SK-N-SH treated with all-trans-retinoic acid at 6 μM for 48 hours (cell line): ENCODE measurements around the gene ARL15.

ENCODE experiments used
- ARNTL ChIP-seq: fragments of 450-650 bp; formaldehyde crosslinking; IDR thresholded peaks from 2 replicates; pipeline ENCODE4 v1.5.0; 2020; ENCODE audit warnings: low read depth, mild to moderate bottlenecking, moderate library complexity, borderline replicate concordance
- CREB5 ChIP-seq: fragments of 250-450 bp; sonication (Bioruptor Pico); IDR thresholded peaks from 2 replicates; pipeline ENCODE4 v1.5.1; 2020; ENCODE audit warnings: low read depth, mild to moderate bottlenecking, moderate library complexity
- CSRNP3 ChIP-seq: fragments of 250-450 bp; sonication (Bioruptor Pico); IDR thresholded peaks from 2 replicates; pipeline ENCODE4 v1.5.1; 2021; ENCODE audit warnings: mild to moderate bottlenecking, moderate library complexity
- GLIS3 ChIP-seq: fragments of 250-450 bp; sonication (Bioruptor Pico); IDR thresholded peaks from 2 replicates; pipeline ENCODE4 v1.5.0; 2020; ENCODE audit warnings: mild to moderate bottlenecking, moderate library complexity
- POU6F1 ChIP-seq: fragments of 250-450 bp; sonication (Bioruptor Pico); IDR thresholded peaks from 2 replicates; pipeline ENCODE4 v1.8.0; 2021; ENCODE audit warnings: low read depth, mild to moderate bottlenecking, moderate library complexity, borderline replicate concordance
- RARB ChIP-seq: fragments of 250-450 bp; sonication (Bioruptor Pico); IDR thresholded peaks from 2 replicates; pipeline ENCODE4 v1.8.0; 2021; ENCODE audit warnings: mild to moderate bottlenecking, moderate library complexity
- TCF4 ChIP-seq: fragments of 250-450 bp; sonication (Bioruptor Pico); IDR thresholded peaks from 2 replicates; pipeline ENCODE4 v1.8.0; 2021; ENCODE audit warnings: mild to moderate bottlenecking, moderate library complexity, borderline replicate concordance
- ZC3H10 ChIP-seq: fragments of 250-450 bp; sonication (Bioruptor Pico); IDR thresholded peaks from 2 replicates; pipeline ENCODE4 v1.5.1; 2021; ENCODE audit warnings: mild to moderate bottlenecking, moderate library complexity
- ZFP3 ChIP-seq: fragments of 250-450 bp; sonication (Bioruptor Pico); IDR thresholded peaks from 2 replicates; pipeline ENCODE4 v1.5.0; 2020; ENCODE audit warnings: mild to moderate bottlenecking, moderate library complexity
- ZFP30 ChIP-seq: fragments of 450-650 bp; formaldehyde crosslinking; IDR thresholded peaks from 2 replicates; pipeline ENCODE4 v1.5.0; 2022; ENCODE audit warnings: mild to moderate bottlenecking, moderate library complexity

- TF ChIP-seq RARB (CRISPR knock-in tag) (no peak), ZFP30 (CRISPR knock-in tag) (no peak), ZC3H10 (CRISPR knock-in tag) (no peak), ZFP3 (no peak), TCF4 (CRISPR knock-in tag) (no peak), GLIS3 (no peak), POU6F1 (CRISPR knock-in tag) (no peak), ARNTL (no peak), CREB5 (no peak), CSRNP3 (no peak)
These were observed 438.6 kb downstream of the ARL15 start for GRCh38 chr5:53871775-53872174.
